Naive B cell (primary cell): ENCODE data around the gene PRICKLE2. TPM values are rescaled to one million over a fixed set of nuclear protein-coding genes. Genes with fewer than 3 reads are reported as not detected.

Experiments
- ATAC-seq, 2 donors: fragments of 150-1000 bp; cut with Tn5 transposase; 2 replicates each; pipeline ENCODE4 v1.10.0; 2021; ENCODE audit warnings: low read depth in 2 of 2, mild to moderate bottlenecking in 2 of 2, moderate library complexity in 2 of 2
- DNase-seq: peaks from one replicate; pipeline ENCODE4 v3.0.0; 2022
- H3K27ac Mint-ChIP-seq, 6 donors: one replicate each; pipeline ENCODE4 v1.8.0; 2020 to 2022; ENCODE audit warnings: mild to moderate bottlenecking in 6 of 6, mixed read lengths in 6 of 6, moderate library complexity in 5 of 6, inconsistent platforms in 2 of 6
- H3K27me3 Mint-ChIP-seq, 3 donors: one replicate each; pipeline ENCODE4 v1.8.0; 2021 to 2022; ENCODE audit warnings: mixed read lengths in 3 of 3, mild to moderate bottlenecking in 1 of 3
- H3K36me3 Mint-ChIP-seq, 2 donors: one replicate each; pipeline ENCODE4 v1.8.0; 2020 to 2022; ENCODE audit warnings: mixed read lengths in 2 of 2, inconsistent platforms in 1 of 2, mild to moderate bottlenecking in 1 of 2
- H3K4me1 Mint-ChIP-seq, 3 donors: one replicate each; pipeline ENCODE4 v1.8.0; 2020 to 2022; ENCODE audit warnings: mixed read lengths in 3 of 3, inconsistent platforms in 1 of 3, mild to moderate bottlenecking in 1 of 3, moderate library complexity in 1 of 3
- H3K4me3 Mint-ChIP-seq, 8 donors: one replicate each; pipeline ENCODE4 v1.8.0; 2020 to 2022; ENCODE audit warnings: mild to moderate bottlenecking in 8 of 8, mixed read lengths in 8 of 8, moderate library complexity in 8 of 8, inconsistent platforms in 2 of 8
- H3K9me3 Mint-ChIP-seq, 7 donors: one replicate each; pipeline ENCODE4 v1.8.0; 2020 to 2022; ENCODE audit warnings: mixed read lengths in 7 of 7, mild to moderate bottlenecking in 5 of 7, inconsistent platforms in 2 of 7, moderate library complexity in 1 of 7
- polyA plus RNA-seq, 6 donors: library from polyadenylated mRNA; unstranded; fragments of 300-500 nt; fragmentation: Illumina TruSeq; gene quantifications; one replicate each; pipeline ENCODE4 v1.2.3, GENCODE V29; 2021; ENCODE audit warnings: low read depth in 6 of 6

PRICKLE2 gene
- polyA plus RNA-seq, 6 donors from 2014 or later: not detected

DNA sequence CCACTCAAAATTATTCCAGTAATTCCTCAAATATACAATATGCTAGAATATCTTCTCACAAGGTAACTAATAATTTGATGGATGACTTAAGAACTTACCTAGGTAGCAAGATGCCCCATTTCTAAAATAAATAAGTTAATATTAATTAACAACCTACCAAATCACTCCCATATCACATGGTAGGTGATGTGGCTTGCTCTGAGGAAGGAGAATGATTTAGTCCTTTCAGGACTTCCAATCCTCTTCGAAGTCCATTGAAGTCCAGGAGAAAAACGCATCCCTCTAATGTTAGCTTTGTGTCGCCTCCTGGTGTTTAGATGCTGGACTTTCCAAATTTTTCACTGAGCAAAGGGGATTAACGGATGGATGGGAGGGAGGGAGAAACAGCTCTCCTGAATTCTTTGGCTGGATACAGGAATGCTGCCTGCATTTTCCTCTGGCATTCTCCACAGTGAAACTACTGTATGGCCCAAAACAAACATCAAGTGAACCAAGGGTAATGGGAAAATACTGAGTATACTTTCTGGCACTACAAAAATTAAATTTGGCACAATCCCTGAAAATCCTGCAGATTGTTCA lies 58.6 kb downstream of the PRICKLE2 start:
- no peak overlapping the region for H3K27ac Mint-ChIP-seq
- peaks cover 0 to 4% (median 0%) of the 10 kb centered on the region in 3 donors for H3K27me3 Mint-ChIP-seq

GRCh38 chr3:64164349-64164748 lies 60.9 kb downstream of the PRICKLE2 start:
- DNase-seq: no peak
- H3K4me1 Mint-ChIP-seq: no peaks in the 10 kb centered on the region
- H3K9me3 Mint-ChIP-seq: peaks cover 0 to 3% (median 0%) of the 10 kb centered on the region in 7 donors
- no peak overlapping the region for H3K4me3 Mint-ChIP-seq
- H3K27me3 Mint-ChIP-seq: no peaks in the 10 kb centered on the region
- no peak overlapping the region for H3K27ac Mint-ChIP-seq
- no peak for ATAC-seq
- no peaks in the 10 kb centered on the region for H3K36me3 Mint-ChIP-seq

More for the DNA sequence above, 58.6 kb downstream of the PRICKLE2 start:
- no peak for ATAC-seq
- H3K4me1 Mint-ChIP-seq: no peaks in the 10 kb centered on the region
- peaks cover 0 to 5% (median 0%) of the 10 kb centered on the region in 7 donors for H3K9me3 Mint-ChIP-seq
- H3K4me3 Mint-ChIP-seq: no peak overlapping the region
- H3K36me3 Mint-ChIP-seq: no peaks in the 10 kb centered on the region
- no peak for DNase-seq

GRCh38 chr3:64163755-64164148 lies 61.5 kb downstream of the PRICKLE2 start:
- Mint-ChIP-seq H3K36me3 (no peaks in the 10 kb centered on the region), H3K4me1 (no peaks in the 10 kb centered on the region), H3K4me3 (no peak overlapping the region), H3K27ac (no peak overlapping the region), H3K9me3 (peaks cover 0 to 3% (median 0%) of the 10 kb centered on the region in 7 donors), H3K27me3 (no peaks in the 10 kb centered on the region)
- ATAC-seq: no peak
- DNase-seq: no peak

DNA sequence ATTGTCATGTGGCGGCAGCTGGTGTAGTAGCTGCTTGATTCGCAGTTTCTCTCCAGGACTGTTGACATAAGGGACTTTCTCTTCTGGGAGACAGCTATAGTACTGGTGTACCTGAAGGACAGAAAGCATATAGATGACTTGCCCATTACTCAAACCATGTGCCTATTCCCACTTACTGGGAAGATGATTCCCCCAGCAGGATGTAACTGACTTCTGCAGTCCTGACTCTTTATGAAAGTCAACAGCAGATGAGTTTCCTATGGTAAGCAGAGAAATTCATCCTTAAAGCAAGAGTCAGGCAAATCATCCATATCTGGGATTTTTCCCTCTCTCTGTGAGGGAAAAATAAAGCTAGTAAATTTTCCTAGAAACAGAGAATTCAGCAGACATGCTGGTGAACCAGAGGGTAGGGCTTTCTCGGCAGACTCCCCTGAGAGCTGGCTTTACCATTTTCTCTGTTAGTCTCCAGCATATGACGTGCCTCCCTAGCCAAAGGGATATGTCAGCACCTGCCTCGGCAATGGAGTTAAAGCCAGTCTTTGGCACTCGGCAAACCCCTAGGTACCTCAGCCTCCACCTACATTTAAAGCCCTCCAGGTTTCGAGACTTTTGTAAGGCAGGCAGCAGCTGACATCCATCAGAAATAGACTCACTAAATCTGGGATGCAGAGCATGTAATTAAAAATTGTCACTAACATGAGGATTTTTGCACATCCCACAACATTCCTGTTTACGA lies 62.1 kb downstream of the PRICKLE2 start:
- H3K36me3 Mint-ChIP-seq: no peaks in the 10 kb centered on the region
- no peaks in the 10 kb centered on the region for H3K27me3 Mint-ChIP-seq
- peaks cover 0 to 3% (median 0%) of the 10 kb centered on the region in 7 donors for H3K9me3 Mint-ChIP-seq
- no peak overlapping the region for H3K27ac Mint-ChIP-seq
- DNase-seq (no peak), ATAC-seq (no peak)
- no peak overlapping the region for H3K4me3 Mint-ChIP-seq
- no peaks in the 10 kb centered on the region for H3K4me1 Mint-ChIP-seq

GRCh38 chr3:64161481-64161952 lies 63.7 kb downstream of the PRICKLE2 start:
- ATAC-seq (no peak), DNase-seq (no peak)
- Mint-ChIP-seq H3K4me1 (no peaks in the 10 kb centered on the region), H3K9me3 (peaks cover 0 to 3% (median 0%) of the 10 kb centered on the region in 7 donors), H3K36me3 (no peaks in the 10 kb centered on the region), H3K27me3 (no peaks in the 10 kb centered on the region), H3K4me3 (no peak overlapping the region), H3K27ac (peak overlapping the region in 1 of 6 donors; percentile 17)

DNA sequence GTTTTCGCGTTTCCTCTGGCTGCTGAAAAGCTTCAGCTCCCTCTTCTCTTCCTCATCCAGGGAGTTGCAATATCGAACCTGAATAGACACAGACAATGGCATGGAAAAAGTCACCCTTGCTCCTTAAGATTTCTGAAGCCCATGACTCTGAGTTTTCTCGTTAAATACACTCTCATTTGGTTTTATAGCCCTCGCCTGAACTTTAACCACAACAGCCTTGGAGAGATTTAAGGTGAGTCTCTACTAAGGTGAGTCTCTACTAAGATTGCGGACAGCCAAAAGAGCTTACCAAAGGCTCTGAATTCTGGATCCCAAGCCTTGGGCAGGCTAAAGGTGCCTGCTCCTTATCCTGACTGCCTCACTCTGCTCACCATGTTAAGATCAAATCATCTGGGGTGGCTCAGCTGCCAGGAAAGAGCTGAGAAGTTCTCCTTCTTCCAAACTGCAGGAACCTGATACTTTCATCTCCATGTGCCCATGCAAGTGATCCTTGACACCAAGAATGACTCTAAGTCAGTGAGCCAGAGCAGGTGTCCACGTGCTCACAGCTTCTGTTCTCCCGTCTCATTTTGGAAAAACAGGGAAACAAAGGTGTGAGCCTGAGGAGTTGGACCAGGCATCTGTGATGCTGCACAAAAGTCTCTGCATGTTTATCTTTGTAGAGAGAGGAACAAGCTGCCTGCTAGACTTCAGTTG lies 65.1 kb downstream of the PRICKLE2 start:
- H3K27me3 Mint-ChIP-seq: no peaks in the 10 kb centered on the region
- peaks cover 0 to 3% (median 0%) of the 10 kb centered on the region in 7 donors for H3K9me3 Mint-ChIP-seq
- H3K36me3 Mint-ChIP-seq: no peaks in the 10 kb centered on the region
- DNase-seq (no peak), ATAC-seq (no peak)
- H3K27ac Mint-ChIP-seq: no peak overlapping the region
- no peak overlapping the region for H3K4me3 Mint-ChIP-seq
- H3K4me1 Mint-ChIP-seq: no peaks in the 10 kb centered on the region

DNA sequence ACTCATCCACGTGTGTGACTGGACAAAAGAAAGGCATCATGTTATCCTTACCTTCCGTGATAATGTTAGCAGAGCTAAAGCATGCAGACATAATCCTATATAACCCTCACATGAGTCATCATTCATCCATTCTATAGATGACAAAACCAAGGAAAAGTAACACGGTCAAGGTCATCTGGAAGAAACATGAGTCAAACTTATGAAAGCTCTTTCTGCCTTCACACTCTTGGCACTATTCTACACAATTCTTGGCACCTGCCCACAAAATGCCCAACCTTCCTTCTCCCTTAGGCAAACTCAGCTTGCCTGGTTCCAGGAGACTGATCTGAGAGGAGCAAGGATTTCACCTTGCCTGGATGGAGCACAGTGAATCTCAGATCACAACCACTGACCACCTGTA lies 66.9 kb downstream of the PRICKLE2 start:
- H3K9me3 Mint-ChIP-seq: peaks cover 0 to 3% (median 0%) of the 10 kb centered on the region in 7 donors
- H3K27me3 Mint-ChIP-seq: no peaks in the 10 kb centered on the region
- ATAC-seq (no peak), DNase-seq (no peak)
- no peak overlapping the region for H3K27ac Mint-ChIP-seq
- no peaks in the 10 kb centered on the region for H3K4me1 Mint-ChIP-seq
- no peak overlapping the region for H3K4me3 Mint-ChIP-seq
- H3K36me3 Mint-ChIP-seq: no peaks in the 10 kb centered on the region

GRCh38 chr3:64157150-64158035 lies 67.9 kb downstream of the PRICKLE2 start:
- H3K4me3 Mint-ChIP-seq: no peak overlapping the region
- ATAC-seq: no peak

GRCh38 chr3:64155328-64155727 lies 69.9 kb downstream of the PRICKLE2 start:
- no peak for ATAC-seq
- Mint-ChIP-seq H3K27me3 (no peaks in the 10 kb centered on the region), H3K4me3 (no peak overlapping the region), H3K4me1 (no peaks in the 10 kb centered on the region), H3K9me3 (peaks cover 0 to 5% (median 0%) of the 10 kb centered on the region in 7 donors), H3K36me3 (no peaks in the 10 kb centered on the region), H3K27ac (no peak overlapping the region)
- DNase-seq: no peak

More at GRCh38 chr3:64157150-64158035, 67.9 kb downstream of the PRICKLE2 start:
- Mint-ChIP-seq H3K9me3 (peaks cover 0 to 3% (median 0%) of the 10 kb centered on the region in 7 donors), H3K27ac (no peak overlapping the region), H3K4me1 (no peaks in the 10 kb centered on the region), H3K27me3 (no peaks in the 10 kb centered on the region), H3K36me3 (no peaks in the 10 kb centered on the region)
- DNase-seq: no peak

DNA sequence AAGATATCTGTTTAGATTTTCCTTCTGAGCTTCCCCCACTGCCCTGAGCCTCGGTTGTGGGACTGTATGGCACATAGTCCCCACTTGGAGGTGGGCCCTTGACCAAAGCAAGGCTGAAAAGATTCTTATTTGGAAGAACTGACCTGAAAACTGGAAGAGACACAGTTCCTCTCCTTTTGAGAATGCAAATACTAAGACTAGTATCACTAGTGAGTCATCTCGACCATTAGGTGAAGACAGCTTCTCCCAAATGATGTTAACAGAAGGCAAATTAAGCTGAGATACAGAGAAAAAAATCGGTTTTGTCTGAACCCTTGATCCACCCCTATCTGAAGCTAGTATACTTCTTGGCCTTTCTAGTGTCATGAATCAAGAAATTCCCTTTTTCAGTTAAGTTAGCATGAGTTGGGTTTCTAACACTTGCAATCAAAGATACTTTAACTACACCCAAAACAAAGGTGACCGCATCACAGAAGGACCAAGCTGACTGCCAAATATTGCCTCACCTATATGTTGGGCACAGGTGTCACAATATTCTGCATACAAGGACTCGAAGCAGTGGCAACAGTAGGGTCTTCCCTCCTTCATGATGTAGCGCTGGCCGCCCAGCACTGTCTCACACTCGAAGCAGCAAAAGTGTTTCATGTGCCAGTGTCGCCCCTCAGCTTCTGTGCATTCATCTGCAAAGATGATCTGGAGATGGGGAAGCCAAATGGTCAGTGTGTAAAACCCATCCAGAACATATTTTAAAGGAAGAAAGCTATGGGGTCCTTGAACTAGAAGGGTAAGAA lies 72.4 kb downstream of the PRICKLE2 start:
- Mint-ChIP-seq H3K4me1 (no peaks in the 10 kb centered on the region), H3K9me3 (peaks cover 0 to 4% (median 0%) of the 10 kb centered on the region in 7 donors), H3K36me3 (no peaks in the 10 kb centered on the region)

DNA sequence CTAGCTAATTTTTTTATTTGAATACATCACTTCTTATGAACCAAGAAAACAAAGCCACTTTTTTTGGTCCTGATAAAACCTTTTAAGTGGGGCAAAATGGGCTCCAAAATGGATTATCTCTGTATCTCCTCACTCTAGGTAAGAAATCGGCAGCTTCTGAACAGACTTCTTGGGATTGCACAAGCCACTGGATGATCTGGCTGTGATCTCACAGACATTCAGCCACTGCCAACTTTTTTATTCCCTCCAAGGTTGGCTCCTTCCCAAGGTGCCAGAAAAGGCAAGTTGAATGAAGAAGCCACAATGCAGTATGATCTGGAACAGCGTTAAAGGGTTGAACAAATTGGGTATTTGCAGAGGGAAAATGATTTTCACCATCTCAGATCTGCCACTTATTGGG lies 73.2 kb downstream of the PRICKLE2 start:
- no peaks in the 10 kb centered on the region for H3K27me3 Mint-ChIP-seq
- no peak overlapping the region for H3K4me3 Mint-ChIP-seq
- H3K27ac Mint-ChIP-seq: no peak overlapping the region
- no peaks in the 10 kb centered on the region for H3K36me3 Mint-ChIP-seq
- DNase-seq: no peak
- H3K9me3 Mint-ChIP-seq: peaks cover 0 to 4% (median 0%) of the 10 kb centered on the region in 7 donors
- H3K4me1 Mint-ChIP-seq: no peaks in the 10 kb centered on the region
- ATAC-seq: no peak

More for the DNA sequence above, 72.4 kb downstream of the PRICKLE2 start:
- H3K27ac Mint-ChIP-seq: no peak overlapping the region
- DNase-seq: no peak
- H3K27me3 Mint-ChIP-seq: no peaks in the 10 kb centered on the region
- ATAC-seq: no peak
- H3K4me3 Mint-ChIP-seq: no peak overlapping the region

GRCh38 chr3:64151342-64151871 lies 73.9 kb downstream of the PRICKLE2 start:
- H3K4me3 Mint-ChIP-seq: no peak overlapping the region
- no peaks in the 10 kb centered on the region for H3K27me3 Mint-ChIP-seq
- no peak overlapping the region for H3K27ac Mint-ChIP-seq
- DNase-seq: no peak
- ATAC-seq: no peak
- no peaks in the 10 kb centered on the region for H3K4me1 Mint-ChIP-seq
- H3K36me3 Mint-ChIP-seq: no peaks in the 10 kb centered on the region
- peaks cover 0 to 4% (median under 1%) of the 10 kb centered on the region in 7 donors for H3K9me3 Mint-ChIP-seq
